AG09319 (cell line): ENCODE results near the gene GSTP1.
A peak's percentile ranks its signal among the peaks of the same experiment; 100 is the strongest.

Source experiments
- DNase-seq: peaks from one replicate; pipeline ENCODE4 v3.0.0-alpha.2; 2010; ENCODE audit warnings: low read depth; ENCODE audit errors: extremely low read depth
- TF ChIP-seq, protein P1 (sequence below): IDR thresholded peaks from 2 replicates; pipeline ENCODE4 v1.5.1; 2011; ENCODE audit warnings: low read depth, mild to moderate bottlenecking, inconsistent platforms, low read length, moderate library complexity

GSTP1 gene

DNA sequence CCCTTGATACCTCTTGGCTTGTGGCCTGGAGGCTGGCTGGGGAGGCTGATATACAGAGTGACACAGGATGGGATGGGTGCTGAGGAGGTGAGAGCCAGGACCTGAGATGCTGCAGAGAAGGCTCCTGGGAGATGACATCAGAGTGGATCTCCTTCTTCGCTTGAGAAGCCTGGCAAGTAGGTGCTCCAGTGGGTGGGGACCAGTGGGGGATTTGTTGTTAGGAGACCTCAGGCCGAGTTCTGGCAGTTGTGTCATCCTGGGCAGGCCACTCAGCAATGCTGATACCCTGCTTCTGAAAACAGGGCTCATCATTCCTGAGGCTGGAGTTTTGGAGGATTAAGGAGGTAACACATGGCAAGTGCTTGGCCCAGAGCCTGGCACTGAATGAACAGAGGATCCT lies 21.2 kb downstream of the GSTP1 start:
- TF ChIP-seq, protein P1, sequence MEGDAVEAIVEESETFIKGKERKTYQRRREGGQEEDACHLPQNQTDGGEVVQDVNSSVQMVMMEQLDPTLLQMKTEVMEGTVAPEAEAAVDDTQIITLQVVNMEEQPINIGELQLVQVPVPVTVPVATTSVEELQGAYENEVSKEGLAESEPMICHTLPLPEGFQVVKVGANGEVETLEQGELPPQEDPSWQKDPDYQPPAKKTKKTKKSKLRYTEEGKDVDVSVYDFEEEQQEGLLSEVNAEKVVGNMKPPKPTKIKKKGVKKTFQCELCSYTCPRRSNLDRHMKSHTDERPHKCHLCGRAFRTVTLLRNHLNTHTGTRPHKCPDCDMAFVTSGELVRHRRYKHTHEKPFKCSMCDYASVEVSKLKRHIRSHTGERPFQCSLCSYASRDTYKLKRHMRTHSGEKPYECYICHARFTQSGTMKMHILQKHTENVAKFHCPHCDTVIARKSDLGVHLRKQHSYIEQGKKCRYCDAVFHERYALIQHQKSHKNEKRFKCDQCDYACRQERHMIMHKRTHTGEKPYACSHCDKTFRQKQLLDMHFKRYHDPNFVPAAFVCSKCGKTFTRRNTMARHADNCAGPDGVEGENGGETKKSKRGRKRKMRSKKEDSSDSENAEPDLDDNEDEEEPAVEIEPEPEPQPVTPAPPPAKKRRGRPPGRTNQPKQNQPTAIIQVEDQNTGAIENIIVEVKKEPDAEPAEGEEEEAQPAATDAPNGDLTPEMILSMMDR, result no peak
- DNase-seq, result no peak

DNA sequence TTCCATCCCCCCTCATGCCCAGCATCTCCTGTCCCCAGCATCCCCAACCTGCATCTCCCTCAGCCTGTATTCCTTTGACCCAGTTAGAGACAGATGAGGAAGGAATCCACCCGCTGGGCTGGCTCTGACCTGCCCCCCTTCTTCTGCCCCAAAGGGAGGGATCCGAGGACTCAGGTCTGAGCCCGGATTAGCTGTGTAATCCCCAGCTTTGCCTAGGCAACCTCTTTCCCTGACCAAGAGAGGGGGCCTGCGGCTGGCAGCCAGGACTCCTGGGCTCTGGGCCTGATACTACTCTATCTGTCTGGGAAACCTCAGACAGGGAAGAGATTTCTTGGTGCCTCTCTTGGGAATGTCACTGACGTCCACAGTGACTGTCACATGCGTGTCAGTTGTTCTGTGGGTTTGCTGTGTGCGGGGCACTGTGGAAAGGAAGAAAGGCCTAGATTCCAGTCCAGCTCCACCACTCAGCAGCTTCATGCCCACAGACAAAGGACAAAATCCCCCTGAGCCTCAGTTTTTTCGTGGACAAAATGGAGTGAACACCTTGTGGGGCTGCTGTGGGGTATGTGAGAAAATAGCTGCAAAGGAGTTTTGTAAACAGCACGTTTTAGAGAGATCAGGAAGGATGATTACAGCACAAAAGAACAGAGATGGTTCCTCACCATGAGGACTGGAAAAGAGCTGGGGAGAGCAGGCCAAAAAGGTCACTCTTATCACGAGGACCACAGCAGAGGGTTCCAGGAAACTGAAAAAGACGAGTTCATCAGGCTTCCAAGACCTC lies 21.8 kb downstream of the GSTP1 start:
- TF ChIP-seq, protein P1, result no peak
- DNase-seq, result no peak

DNA sequence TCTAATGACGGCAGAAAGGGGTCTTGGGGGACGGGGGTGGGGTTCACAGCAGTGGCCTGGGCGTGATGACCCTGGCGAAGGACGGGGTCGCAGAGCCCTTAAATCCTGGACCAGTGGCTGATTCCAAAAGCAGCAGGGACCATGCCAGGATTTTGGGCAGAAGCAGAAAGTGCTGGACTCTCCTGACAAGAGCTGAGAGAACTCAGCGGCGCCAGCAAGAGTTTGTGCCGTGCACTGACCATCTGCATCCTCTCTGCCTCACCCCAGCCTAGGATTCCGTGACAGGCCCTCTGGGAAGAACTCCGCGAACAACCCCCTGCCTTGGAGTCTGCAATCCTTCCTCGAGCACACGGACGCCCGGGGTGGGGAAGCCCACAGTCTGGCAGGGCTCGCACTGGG lies 22.5 kb downstream of the GSTP1 start:
- no peak for DNase-seq
- TF ChIP-seq, protein P1, result no peak

DNA sequence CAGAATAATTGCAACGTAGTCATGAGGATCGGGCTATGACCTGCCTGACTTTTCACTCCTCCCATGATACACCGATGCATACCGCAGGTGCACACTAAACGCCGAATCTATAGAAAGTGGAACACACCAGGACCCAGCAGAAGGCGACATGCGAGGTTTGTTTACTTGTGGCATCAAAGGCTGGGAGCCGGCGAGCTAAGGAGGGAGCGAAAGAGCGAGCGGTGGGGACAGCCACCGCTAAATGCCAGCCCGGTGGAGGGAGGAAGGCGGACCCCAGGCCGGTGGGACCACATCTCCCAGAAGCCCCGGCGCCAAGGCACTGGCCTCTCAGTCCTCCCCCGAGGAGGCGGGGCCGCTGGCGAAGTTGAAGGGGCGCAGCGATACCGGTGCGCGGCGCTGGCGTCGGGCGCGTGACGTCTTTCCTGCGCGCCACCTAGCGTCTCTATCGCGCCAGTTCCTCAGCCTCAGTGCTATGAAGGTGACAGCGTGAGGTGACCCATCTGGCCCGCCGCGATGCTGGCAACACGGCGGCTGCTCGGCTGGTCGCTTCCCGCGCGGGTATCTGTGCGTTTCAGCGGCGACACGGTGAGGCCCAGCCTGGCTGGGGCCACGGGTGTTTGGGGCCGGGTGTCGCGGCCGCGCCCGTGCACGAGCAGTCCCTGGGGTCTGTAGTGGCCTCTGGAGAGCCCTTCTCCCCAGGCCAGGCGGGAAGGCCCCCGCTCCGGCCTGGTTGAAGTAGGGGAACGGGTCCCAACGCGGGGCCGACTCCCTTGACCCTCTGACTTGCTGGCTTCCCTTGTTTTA lies 23.1 kb downstream of the GSTP1 start, which contains the start of gene NDUFV1:
Gene NDUFV1, plus strand, starts transcription at position 445 of the 804 bp plus-strand sequence. Its CDS starts 69 bp downstream, at position 514.
- DNase-seq, result peak; percentile 62
- TF ChIP-seq, protein P1, result peak; percentile 51

DNA sequence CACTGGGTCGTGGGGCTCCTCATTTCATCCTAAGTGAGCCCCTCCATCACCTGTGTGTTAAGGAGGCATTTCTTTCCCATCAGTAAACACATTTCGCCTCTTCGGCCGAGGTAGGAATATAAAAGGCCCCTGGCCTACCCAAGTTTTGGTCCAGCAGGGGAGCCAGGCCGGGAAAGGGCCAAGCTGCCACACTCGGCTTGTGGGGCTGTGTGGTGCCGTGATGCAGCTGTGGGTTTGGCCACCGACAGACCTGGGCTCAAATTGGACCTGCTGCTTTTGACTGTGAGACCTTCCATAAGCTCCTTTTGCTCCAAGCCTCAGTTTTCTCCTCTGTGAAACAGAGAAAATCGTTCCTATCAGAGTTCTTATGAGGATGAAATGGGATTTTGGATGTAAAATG lies 23.9 kb downstream of the GSTP1 start:
- TF ChIP-seq, protein P1, result no peak
- no peak for DNase-seq

DNA sequence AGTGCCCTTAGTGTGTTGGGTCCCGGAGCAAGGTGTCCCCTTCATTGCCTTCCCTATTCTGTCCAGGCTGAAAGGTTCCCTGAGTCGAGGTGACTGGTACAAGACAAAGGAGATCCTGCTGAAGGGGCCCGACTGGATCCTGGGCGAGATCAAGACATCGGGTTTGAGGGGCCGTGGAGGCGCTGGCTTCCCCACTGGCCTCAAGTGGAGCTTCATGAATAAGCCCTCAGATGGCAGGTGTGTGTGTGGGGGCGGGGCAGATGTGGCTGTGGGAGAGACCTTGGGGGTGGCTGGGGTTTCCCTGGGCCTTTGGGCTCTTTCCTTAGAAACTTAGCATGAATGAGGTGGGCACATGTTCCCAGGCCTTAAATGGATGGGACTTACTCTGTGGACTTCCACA lies 24.9 kb downstream of the GSTP1 start:
- TF ChIP-seq, protein P1, result no peak
- no peak for DNase-seq

DNA sequence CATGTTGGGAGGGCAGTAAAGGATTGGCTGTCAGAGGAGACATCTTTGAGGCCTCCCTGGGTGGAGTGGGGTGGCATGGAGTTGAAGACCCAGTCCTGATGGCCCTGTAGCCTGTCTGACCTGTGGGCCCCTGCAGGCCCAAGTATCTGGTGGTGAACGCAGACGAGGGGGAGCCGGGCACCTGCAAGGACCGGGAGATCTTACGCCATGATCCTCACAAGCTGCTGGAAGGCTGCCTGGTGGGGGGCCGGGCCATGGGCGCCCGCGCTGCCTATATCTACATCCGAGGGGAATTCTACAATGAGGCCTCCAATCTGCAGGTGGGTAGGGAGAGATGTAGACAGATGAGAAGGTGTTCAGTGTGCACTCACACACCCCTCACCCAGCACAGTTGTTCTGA lies 25.7 kb downstream of the GSTP1 start:
- TF ChIP-seq, protein P1, result no peak
- no peak for DNase-seq
